HG03108 (cell line): ENCODE data around the gene CWC27.

Experiments used
- ATAC-seq: cut with Tn5 transposase; IDR thresholded peaks from one replicate; pipeline ENCODE4 v1.9.1; 2021; ENCODE audit warnings: moderate library complexity; ENCODE audit not compliant: unreplicated experiment

CWC27 gene

GRCh38 chr5:64768358-64769312 is at the start of gene CWC27, which contains the start of gene SREK1IP1:
Gene CWC27, plus strand, starts transcription at chr5:64768930. Its CDS starts 217 bp downstream, at chr5:64769147.
Gene SREK1IP1, minus strand, starts transcription at chr5:64768691. Its CDS starts 174 bp downstream, at chr5:64768517.
- peak; percentile 97 for ATAC-seq

- ATAC-seq, result no peak
These were observed 46.1 kb upstream of the CWC27 start for GRCh38 chr5:64722588-64722987.

GRCh38 chr5:64727150-64727549 is 41.6 kb upstream of the CWC27 start:
- no peak for ATAC-seq

- ATAC-seq, result no peak
These were observed 26.3 kb upstream of the CWC27 start for GRCh38 chr5:64742411-64742810.

- ATAC-seq, result no peak
These were observed 25.9 kb upstream of the CWC27 start for GRCh38 chr5:64742821-64743220.

GRCh38 chr5:64744914-64745313 is 23.8 kb upstream of the CWC27 start:
- ATAC-seq, result no peak

- ATAC-seq, result no peak
These were observed 22.3 kb upstream of the CWC27 start for GRCh38 chr5:64746446-64746845.

GRCh38 chr5:64749385-64749784 is 19.3 kb upstream of the CWC27 start:
- no peak for ATAC-seq

- no peak for ATAC-seq
These were observed 14.7 kb upstream of the CWC27 start for GRCh38 chr5:64754066-64754465.

- ATAC-seq, result no peak
These were observed 9.8 kb upstream of the CWC27 start for GRCh38 chr5:64758901-64759300.

GRCh38 chr5:64759960-64760660 is 8.6 kb upstream of the CWC27 start:
- no peak for ATAC-seq

GRCh38 chr5:64763948-64764503 is 4.7 kb upstream of the CWC27 start:
- ATAC-seq, result no peak

- ATAC-seq, result no peak
These were observed 2.8 kb upstream of the CWC27 start for GRCh38 chr5:64765804-64766504.

GRCh38 chr5:64766941-64767340 is 1.8 kb upstream of the CWC27 start:
- ATAC-seq, result no peak

- ATAC-seq, result peak; percentile 4
These were observed 772 bp upstream of the CWC27 start for GRCh38 chr5:64767959-64768357.

- ATAC-seq, result no peak
These were observed 1.1 kb downstream of the CWC27 start for GRCh38 chr5:64769855-64770254.

- no peak for ATAC-seq
These were observed 3.0 kb downstream of the CWC27 start for GRCh38 chr5:64771736-64772135.

- peak; percentile 30 for ATAC-seq
These were observed 4.8 kb downstream of the CWC27 start for GRCh38 chr5:64773533-64773932.

- ATAC-seq, result no peak
These were observed 6.6 kb downstream of the CWC27 start for GRCh38 chr5:64775291-64775690.

- peak; percentile 80 for ATAC-seq
These were observed 15.8 kb downstream of the CWC27 start for GRCh38 chr5:64784451-64785025.

GRCh38 chr5:64786372-64786771 is 17.6 kb downstream of the CWC27 start:
- no peak for ATAC-seq
